ENCODE results near the gene GRSF1.

DNA sequence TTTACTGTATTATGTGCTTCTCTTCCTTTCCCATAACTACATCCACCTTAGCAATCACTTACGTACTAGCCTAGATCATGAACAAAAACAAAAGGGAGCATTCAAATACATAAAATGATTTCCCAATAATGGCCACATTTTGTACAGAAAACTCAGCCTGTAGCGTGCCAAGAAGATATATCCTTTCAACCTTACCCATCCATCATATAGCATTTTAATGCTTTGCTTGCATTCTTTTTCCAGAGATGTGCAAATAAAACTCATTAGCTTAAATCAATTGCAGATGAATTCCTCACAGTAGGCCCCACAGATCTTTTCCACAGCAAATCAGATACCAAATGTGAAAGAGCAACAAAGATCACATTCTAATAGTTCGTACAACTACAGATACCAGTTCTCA, 20.8 kb downstream of the GRSF1 start:
- TF ChIP-seq, protein P1, sequence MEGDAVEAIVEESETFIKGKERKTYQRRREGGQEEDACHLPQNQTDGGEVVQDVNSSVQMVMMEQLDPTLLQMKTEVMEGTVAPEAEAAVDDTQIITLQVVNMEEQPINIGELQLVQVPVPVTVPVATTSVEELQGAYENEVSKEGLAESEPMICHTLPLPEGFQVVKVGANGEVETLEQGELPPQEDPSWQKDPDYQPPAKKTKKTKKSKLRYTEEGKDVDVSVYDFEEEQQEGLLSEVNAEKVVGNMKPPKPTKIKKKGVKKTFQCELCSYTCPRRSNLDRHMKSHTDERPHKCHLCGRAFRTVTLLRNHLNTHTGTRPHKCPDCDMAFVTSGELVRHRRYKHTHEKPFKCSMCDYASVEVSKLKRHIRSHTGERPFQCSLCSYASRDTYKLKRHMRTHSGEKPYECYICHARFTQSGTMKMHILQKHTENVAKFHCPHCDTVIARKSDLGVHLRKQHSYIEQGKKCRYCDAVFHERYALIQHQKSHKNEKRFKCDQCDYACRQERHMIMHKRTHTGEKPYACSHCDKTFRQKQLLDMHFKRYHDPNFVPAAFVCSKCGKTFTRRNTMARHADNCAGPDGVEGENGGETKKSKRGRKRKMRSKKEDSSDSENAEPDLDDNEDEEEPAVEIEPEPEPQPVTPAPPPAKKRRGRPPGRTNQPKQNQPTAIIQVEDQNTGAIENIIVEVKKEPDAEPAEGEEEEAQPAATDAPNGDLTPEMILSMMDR (conservative IDR thresholded peaks at IDR 0.05; ENCODE audit: low read length): no peak
- no peak for TF ChIP-seq EZH2phosphoT487 (IDR thresholded peaks at IDR 0.05; ENCODE audit: borderline replicate concordance, low read depth, low read length)
